GM21737 (cell line): ENCODE results near the gene DCAF8.

Experiments
- ATAC-seq: cut with Tn5 transposase; IDR thresholded peaks from one replicate; pipeline ENCODE4 v1.9.1; 2021; ENCODE audit warnings: mild to moderate bottlenecking, moderate library complexity; ENCODE audit not compliant: unreplicated experiment

Gene DCAF8

GRCh38 chr1:160227561-160227960, 34.8 kb downstream of the DCAF8 start:
- no peak for ATAC-seq

- ATAC-seq: no peak
Observed at GRCh38 chr1:160227034-160227433, 35.3 kb downstream of the DCAF8 start.

GRCh38 chr1:160226623-160227022, 35.7 kb downstream of the DCAF8 start:
- no peak for ATAC-seq

GRCh38 chr1:160225345-160225744, 37.0 kb downstream of the DCAF8 start:
- ATAC-seq: no peak

GRCh38 chr1:160224606-160225005, 37.7 kb downstream of the DCAF8 start:
- no peak for ATAC-seq

- no peak for ATAC-seq
Observed at GRCh38 chr1:160222546-160222945, 39.8 kb downstream of the DCAF8 start.

GRCh38 chr1:160221089-160221488, 41.3 kb downstream of the DCAF8 start:
- no peak for ATAC-seq

GRCh38 chr1:160220301-160220700, 42.0 kb downstream of the DCAF8 start:
- no peak for ATAC-seq

GRCh38 chr1:160219062-160219929, 43.1 kb downstream of the DCAF8 start:
- no peak for ATAC-seq

GRCh38 chr1:160217481-160218051, 44.8 kb downstream of the DCAF8 start:
- ATAC-seq: no peak

GRCh38 chr1:160216301-160216700, 46.0 kb downstream of the DCAF8 start:
- ATAC-seq: no peak

GRCh38 chr1:160214481-160215140, 47.7 kb downstream of the DCAF8 start:
- no peak for ATAC-seq

GRCh38 chr1:160211046-160211790, 51.1 kb downstream of the DCAF8 start:
- ATAC-seq: no peak

GRCh38 chr1:160210561-160210960, 51.8 kb downstream of the DCAF8 start:
- no peak for ATAC-seq

- ATAC-seq: no peak
Observed at GRCh38 chr1:160209321-160210046, 52.9 kb downstream of the DCAF8 start.

- no peak for ATAC-seq
Observed at GRCh38 chr1:160208557-160209320, 53.6 kb downstream of the DCAF8 start.

- ATAC-seq: no peak
Observed at GRCh38 chr1:160207771-160208556, 54.4 kb downstream of the DCAF8 start.

GRCh38 chr1:160207118-160207650, 55.2 kb downstream of the DCAF8 start:
- ATAC-seq: no peak
